Measurements from ENCODE around the gene GJA5.

GJA5 gene

DNA sequence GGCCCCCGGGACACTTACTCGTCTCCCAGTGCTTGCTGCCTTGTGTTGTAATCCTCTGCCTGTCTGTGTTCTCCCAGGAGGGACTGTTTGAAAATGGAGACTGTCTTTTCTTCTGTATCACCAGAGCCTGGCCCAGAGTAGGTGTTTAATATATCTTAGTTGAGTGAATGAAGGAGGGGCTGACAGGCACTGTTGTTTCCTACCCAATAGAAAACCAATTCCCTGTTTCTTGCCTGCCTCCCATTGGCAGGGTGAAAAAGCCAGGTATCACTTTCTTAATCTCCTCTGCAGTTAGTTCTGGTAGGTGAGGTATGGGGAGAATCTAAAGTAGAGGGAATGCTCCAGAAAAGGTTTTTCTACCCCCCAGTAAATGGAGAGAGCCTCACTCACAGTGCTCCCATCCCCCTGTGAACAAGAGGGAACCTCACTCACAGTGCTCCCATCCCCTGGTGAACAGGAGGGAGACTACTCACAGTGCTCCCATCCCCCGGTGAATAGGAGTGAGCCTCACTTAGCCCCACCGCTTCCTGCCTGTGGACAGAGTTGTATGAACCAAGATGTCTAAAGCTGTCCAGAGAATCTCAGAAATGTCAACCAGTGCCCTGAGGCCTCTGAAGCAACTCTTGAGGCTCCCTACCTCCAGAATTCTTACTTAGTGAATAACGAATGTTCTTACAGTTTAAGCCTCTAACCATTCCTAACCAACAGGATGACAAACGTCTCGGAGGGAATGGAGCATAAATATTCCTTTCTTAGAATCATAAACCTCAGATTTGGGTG lies at the start of gene GJA5:
Gene GJA5, minus strand, starts transcription at position 122 of the 780 bp plus-strand sequence. CDS start 1,364 bp downstream, outside the sequence.
- TF ChIP-seq, protein P1, sequence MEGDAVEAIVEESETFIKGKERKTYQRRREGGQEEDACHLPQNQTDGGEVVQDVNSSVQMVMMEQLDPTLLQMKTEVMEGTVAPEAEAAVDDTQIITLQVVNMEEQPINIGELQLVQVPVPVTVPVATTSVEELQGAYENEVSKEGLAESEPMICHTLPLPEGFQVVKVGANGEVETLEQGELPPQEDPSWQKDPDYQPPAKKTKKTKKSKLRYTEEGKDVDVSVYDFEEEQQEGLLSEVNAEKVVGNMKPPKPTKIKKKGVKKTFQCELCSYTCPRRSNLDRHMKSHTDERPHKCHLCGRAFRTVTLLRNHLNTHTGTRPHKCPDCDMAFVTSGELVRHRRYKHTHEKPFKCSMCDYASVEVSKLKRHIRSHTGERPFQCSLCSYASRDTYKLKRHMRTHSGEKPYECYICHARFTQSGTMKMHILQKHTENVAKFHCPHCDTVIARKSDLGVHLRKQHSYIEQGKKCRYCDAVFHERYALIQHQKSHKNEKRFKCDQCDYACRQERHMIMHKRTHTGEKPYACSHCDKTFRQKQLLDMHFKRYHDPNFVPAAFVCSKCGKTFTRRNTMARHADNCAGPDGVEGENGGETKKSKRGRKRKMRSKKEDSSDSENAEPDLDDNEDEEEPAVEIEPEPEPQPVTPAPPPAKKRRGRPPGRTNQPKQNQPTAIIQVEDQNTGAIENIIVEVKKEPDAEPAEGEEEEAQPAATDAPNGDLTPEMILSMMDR (IDR thresholded peaks at IDR 0.05; ENCODE audit: control insufficient read depth, extremely low read depth, insufficient read depth), result no peak
- no peak for DNase-seq (ENCODE audit: low read depth)
- no peak within 1 kb of the TSS for H3K4me3 ChIP-seq (ENCODE audit: low read depth, low read length)

DNA sequence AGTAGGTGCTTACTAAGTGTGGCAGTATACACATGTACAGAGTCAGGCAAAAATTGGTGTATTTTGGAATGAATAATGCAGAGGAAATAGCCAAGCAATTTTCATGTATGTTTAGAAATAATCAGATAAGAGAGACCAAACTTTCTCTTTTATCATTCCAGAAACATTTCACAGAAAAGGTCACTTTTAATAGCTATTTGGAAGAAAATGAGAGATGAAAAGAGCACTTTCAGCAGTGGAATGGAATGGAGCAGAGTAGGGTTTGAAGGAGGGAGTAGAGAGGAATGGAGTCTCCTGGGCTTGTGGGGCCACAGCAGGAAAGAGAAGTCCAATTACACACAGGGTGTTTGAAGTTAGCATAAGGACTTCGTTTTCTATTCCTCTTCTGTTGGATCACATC lies 48.8 kb upstream of the GJA5 start:
- DNase-seq (ENCODE audit: low read depth), result no peak
- H3K4me3 ChIP-seq (ENCODE audit: low read depth, low read length), result no peak overlapping the region
- TF ChIP-seq, protein P1 (IDR thresholded peaks at IDR 0.05; ENCODE audit: control insufficient read depth, extremely low read depth, insufficient read depth), result no peak

DNA sequence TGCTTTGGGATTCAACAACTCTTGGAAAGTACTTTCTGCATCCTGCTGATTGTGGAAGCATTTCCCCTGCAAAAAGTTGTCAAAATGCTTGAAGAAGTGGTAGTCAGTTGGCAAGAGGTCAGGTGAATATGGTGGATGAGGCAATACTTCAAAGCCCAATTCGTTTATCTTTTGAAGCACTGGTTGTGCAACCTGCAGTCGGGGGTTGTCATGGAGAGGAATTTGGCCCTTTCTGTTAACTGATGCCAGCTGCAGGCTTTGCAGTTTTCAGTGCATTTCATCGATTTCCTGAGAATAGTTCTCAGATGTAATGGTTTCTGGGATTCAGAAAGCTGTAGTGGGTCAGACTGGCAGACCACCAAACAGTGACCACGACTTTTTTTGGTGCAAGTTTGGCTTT lies 47.6 kb upstream of the GJA5 start:
- no peak for DNase-seq (ENCODE audit: low read depth)
- TF ChIP-seq, protein P1 (IDR thresholded peaks at IDR 0.05; ENCODE audit: control insufficient read depth, extremely low read depth, insufficient read depth), result no peak

DNA sequence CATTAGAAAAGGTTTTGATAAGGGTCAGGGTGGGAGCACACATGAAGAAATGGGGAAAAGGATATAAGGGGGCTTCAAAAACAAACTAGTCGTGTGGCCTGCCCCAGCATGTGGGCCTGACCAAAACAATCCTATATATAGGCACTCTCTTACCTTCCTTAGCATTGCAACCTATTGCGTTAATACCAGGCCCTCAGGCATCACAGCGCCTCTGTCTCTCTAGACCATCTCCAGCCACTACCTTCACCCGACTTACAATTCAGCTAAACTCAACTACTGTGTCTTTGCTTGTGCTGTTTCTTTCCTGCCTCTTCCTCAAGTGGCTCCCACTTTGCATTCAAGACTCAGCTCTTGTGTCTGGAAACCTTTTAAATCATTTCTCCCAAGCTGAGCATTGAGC lies 47.0 kb upstream of the GJA5 start:
- DNase-seq (ENCODE audit: low read depth), result no peak
- TF ChIP-seq, protein P1 (IDR thresholded peaks at IDR 0.05; ENCODE audit: control insufficient read depth, extremely low read depth, insufficient read depth), result no peak
- H3K4me3 ChIP-seq (ENCODE audit: low read depth, low read length), result no peak overlapping the region

More for the DNA sequence above, 47.6 kb upstream of the GJA5 start:
- H3K4me3 ChIP-seq (ENCODE audit: low read depth, low read length), result no peak overlapping the region

DNA sequence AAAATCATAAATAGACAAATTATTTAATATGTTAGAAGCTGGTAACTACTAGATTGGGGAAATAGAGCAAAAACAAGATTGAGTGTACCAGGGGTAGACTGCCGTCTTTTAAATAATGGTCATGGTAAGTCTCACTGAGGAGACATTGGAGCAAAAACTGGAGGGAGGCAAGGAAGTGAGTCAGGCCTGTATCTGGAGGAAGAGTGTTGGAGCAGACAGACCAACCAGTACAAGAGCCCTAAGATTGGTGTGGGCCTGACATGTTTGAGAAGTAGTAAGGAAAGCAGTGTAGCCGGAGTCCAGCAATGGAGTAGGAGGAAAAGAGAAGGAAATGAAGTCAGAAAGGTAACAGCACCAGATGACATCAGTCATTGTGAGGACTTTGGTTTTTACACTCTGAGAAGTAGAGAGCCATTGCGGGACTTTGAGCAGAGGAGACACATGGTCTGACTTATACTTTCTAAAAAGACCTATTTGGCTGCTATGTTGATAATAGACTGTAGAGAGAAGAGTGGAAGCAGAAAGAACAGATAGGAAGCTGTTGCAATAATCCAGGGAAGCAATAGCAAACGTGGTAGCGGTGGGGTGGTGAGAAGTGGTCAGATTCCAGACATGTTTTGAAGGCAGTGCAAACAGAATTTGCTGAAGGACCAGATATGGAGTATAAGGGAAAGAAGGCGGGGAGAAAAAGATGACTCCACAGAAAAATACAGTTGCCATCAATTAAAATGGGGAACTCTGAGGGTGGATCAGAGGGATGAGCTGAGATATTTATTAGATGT lies 44.7 kb upstream of the GJA5 start:
- no peak for DNase-seq (ENCODE audit: low read depth)
- TF ChIP-seq, protein P1 (IDR thresholded peaks at IDR 0.05; ENCODE audit: control insufficient read depth, extremely low read depth, insufficient read depth), result no peak
- H3K4me3 ChIP-seq (ENCODE audit: low read depth, low read length), result no peak overlapping the region

DNA sequence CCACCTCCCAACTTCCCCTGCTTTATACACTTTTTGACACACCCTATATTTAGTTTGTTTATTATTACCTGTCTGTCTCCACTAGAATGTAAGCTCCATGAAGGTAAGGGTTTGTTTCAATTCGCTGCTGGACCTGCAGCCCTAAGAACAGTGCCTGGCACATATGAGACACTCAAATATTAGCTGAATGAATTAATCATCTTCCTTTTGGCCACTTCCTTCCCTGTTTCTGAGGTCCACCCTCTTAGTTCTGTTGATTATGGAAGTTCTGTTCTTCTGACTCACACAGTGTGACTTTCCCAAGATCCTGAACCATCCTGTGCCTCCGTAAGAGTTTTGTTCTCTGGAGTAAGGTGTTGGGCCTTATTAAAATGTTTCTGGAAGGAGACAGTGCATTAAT lies 40.4 kb upstream of the GJA5 start:
- TF ChIP-seq, protein P1 (IDR thresholded peaks at IDR 0.05; ENCODE audit: control insufficient read depth, extremely low read depth, insufficient read depth), result no peak
- no peak for DNase-seq (ENCODE audit: low read depth)
- H3K4me3 ChIP-seq (ENCODE audit: low read depth, low read length), result no peak overlapping the region
